HepG2 (cell line): ENCODE data around the gene BIRC5. TPM values are rescaled to one million over a fixed set of nuclear protein-coding genes. Genes with fewer than 3 reads are reported as not detected.
A peak's percentile ranks its signal among the peaks of the same experiment; 100 is the strongest.

ENCODE experiments used
- BRD4 ChIP-seq: sonication (generic); formaldehyde crosslinking; IDR thresholded peaks from 2 replicates; pipeline ENCODE4 v1.4.0; 2020; ENCODE audit warnings: missing genetic modification reagents
- DMAP1 ChIP-seq: IDR thresholded peaks from 2 replicates; pipeline ENCODE4 v1.6.1; 2016
- FUBP1 ChIP-seq: sonication (generic); formaldehyde crosslinking; IDR thresholded peaks from 2 replicates; pipeline ENCODE4 v1.5.1; 2020; ENCODE audit warnings: missing genetic modification reagents, mild to moderate bottlenecking, borderline replicate concordance
- KMT2A ChIP-seq: sonication (generic); formaldehyde crosslinking; IDR thresholded peaks from 2 replicates; pipeline ENCODE4 v1.4.0; 2020; ENCODE audit warnings: missing genetic modification reagents
- NFRKB ChIP-seq: fragments of 450-650 bp; IDR thresholded peaks from 2 replicates; pipeline ENCODE4 v1.6.1; 2017
- SNAPC2 ChIP-seq: sonication (generic); formaldehyde crosslinking; IDR thresholded peaks from 2 replicates; pipeline ENCODE4 v1.8.1; 2022; ENCODE audit warnings: mild to moderate bottlenecking, missing genetic modification reagents
- TBX3 ChIP-seq: fragments of 450-650 bp; IDR thresholded peaks from 2 replicates; pipeline ENCODE4 v1.6.1; 2017; ENCODE audit warnings: antibody characterized with exemption, mild to moderate bottlenecking, inconsistent platforms, borderline replicate concordance
- TFAP4 ChIP-seq: sonication (generic); IDR thresholded peaks from 2 replicates; pipeline ENCODE4 v1.6.1; 2016; ENCODE audit warnings: low read depth, borderline replicate concordance
- TRIM22 ChIP-seq: fragments of 450-650 bp; IDR thresholded peaks from 2 replicates; pipeline ENCODE4 v1.6.1; 2017
- YEATS2 ChIP-seq: sonication (generic); formaldehyde crosslinking; IDR thresholded peaks from 2 replicates; pipeline ENCODE4 v1.4.0; 2020; ENCODE audit warnings: missing genetic modification reagents, borderline replicate concordance
- YY1 ChIP-seq: IDR thresholded peaks from 2 replicates; pipeline ENCODE4 v1.6.1; 2011; ENCODE audit warnings: low read length, low read depth, moderate library complexity, mild to moderate bottlenecking; ENCODE audit not compliant: insufficient read depth, insufficient replicate concordance
- ZFP36L1 ChIP-seq: sonication (generic); formaldehyde crosslinking; IDR thresholded peaks from 2 replicates; pipeline ENCODE4 v1.8.0; 2022; ENCODE audit warnings: mild to moderate bottlenecking, missing genetic modification reagents, moderate library complexity
- ZNF30 ChIP-seq: sonication (generic); formaldehyde crosslinking; IDR thresholded peaks from 2 replicates; pipeline ENCODE4 v1.5.0; 2020; ENCODE audit warnings: mild to moderate bottlenecking, missing genetic modification reagents
- ZNF329 ChIP-seq: sonication (generic); formaldehyde crosslinking; IDR thresholded peaks from 2 replicates; pipeline ENCODE4 v1.9.0; 2021; ENCODE audit warnings: low read depth, mild to moderate bottlenecking, missing genetic modification reagents
- ZNF33A ChIP-seq: sonication (generic); formaldehyde crosslinking; IDR thresholded peaks from 2 replicates; pipeline ENCODE4 v1.5.1; 2020; ENCODE audit warnings: missing genetic modification reagents, mild to moderate bottlenecking, moderate library complexity, borderline replicate concordance
- ZNF660 ChIP-seq: sonication (generic); formaldehyde crosslinking; IDR thresholded peaks from 2 replicates; pipeline ENCODE4 v1.5.1; 2020; ENCODE audit warnings: mild to moderate bottlenecking, low read depth, missing genetic modification reagents, borderline replicate concordance
- ZNF691 ChIP-seq: sonication (generic); formaldehyde crosslinking; IDR thresholded peaks from 2 replicates; pipeline ENCODE4 v1.4.0; 2020; ENCODE audit warnings: missing genetic modification reagents, low read depth, mild to moderate bottlenecking, borderline replicate concordance
- polyA plus RNA-seq, 8 experiments: library from polyadenylated mRNA; depleted of rRNA in 3 of 8; stranded (reverse) in 7 of 8; unstranded in 1 of 8; fragments of >200 nt; fragmentation: Illumina TruSeq in 4 of 8; extraction: Trizol in 4 of 8; gene quantifications; 2 replicates each; pipeline versions ENCODE4 v1.2.1 to v1.2.3, GENCODE V29; 2011 to 2016; ENCODE audit warnings: low read depth in 4 of 8, missing spikeins in 1 of 8, mixed read lengths in 1 of 8; ENCODE audit not compliant: insufficient read depth in 1 of 8
- total RNA-seq, 5 experiments: library from RNA; depleted of rRNA; stranded (reverse); fragments of >200 nt; fragmentation: Illumina TruSeq; extraction: Trizol; gene quantifications; 2 replicates each; pipeline ENCODE4 v1.2.3, GENCODE V29; 2016; ENCODE audit warnings: low read depth in 1 of 5
- TF ChIP-seq, protein P1 (sequence below): IDR thresholded peaks from 2 replicates; pipeline ENCODE4 v1.6.1; 2016; ENCODE audit warnings: low read depth, missing genetic modification reagents, missing compliant biosample characterization

The BIRC5 gene
- total and polyA plus RNA-seq, 2 of the 13 experiments (the other 11 are each of a cell fraction or from before 2014, with no cell fraction given) = 30.3 to 135 TPM

DNA sequence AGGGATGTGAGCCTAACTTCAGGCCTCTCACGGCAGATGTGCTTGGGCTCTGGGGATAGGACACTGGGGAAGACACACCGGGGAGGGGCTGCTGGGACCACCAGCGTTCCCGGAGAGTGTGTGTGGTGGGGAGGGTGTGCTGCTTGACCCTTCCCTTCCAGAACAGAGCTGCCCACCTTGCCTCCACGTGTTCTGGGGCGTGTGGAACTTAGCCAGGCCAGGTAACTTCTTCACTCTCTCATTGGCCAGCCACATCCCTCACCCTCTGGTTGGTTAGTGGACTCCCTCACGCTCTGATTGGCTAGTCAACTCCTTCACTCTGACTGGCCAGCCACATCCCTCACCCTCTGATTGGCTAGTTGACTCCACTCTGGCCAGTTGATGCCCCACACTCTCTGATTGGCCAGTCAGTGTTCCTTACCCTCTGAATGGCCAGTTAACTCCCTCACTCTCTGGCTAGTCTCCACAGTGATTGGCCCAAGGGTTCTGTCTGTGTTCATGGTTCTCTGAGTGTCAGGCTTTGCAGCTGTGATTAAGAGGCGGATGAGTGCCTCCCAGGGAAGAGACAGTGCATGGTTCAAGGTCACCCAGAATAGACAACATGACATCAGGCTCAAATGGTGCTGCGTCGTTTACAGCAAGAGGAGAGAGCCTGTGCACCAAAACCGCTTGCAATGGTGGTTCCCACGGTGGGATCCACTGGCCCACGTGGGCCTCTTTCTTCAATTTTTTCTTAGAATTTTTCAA is 27.4 kb downstream of the BIRC5 start (continued):
- TF ChIP-seq, protein P1, sequence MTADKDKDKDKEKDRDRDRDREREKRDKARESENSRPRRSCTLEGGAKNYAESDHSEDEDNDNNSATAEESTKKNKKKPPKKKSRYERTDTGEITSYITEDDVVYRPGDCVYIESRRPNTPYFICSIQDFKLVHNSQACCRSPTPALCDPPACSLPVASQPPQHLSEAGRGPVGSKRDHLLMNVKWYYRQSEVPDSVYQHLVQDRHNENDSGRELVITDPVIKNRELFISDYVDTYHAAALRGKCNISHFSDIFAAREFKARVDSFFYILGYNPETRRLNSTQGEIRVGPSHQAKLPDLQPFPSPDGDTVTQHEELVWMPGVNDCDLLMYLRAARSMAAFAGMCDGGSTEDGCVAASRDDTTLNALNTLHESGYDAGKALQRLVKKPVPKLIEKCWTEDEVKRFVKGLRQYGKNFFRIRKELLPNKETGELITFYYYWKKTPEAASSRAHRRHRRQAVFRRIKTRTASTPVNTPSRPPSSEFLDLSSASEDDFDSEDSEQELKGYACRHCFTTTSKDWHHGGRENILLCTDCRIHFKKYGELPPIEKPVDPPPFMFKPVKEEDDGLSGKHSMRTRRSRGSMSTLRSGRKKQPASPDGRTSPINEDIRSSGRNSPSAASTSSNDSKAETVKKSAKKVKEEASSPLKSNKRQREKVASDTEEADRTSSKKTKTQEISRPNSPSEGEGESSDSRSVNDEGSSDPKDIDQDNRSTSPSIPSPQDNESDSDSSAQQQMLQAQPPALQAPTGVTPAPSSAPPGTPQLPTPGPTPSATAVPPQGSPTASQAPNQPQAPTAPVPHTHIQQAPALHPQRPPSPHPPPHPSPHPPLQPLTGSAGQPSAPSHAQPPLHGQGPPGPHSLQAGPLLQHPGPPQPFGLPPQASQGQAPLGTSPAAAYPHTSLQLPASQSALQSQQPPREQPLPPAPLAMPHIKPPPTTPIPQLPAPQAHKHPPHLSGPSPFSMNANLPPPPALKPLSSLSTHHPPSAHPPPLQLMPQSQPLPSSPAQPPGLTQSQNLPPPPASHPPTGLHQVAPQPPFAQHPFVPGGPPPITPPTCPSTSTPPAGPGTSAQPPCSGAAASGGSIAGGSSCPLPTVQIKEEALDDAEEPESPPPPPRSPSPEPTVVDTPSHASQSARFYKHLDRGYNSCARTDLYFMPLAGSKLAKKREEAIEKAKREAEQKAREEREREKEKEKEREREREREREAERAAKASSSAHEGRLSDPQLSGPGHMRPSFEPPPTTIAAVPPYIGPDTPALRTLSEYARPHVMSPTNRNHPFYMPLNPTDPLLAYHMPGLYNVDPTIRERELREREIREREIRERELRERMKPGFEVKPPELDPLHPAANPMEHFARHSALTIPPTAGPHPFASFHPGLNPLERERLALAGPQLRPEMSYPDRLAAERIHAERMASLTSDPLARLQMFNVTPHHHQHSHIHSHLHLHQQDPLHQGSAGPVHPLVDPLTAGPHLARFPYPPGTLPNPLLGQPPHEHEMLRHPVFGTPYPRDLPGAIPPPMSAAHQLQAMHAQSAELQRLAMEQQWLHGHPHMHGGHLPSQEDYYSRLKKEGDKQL (CRISPR knock-in tag) = no peak
- TF ChIP-seq TRIM22 (no peak), DMAP1 (CRISPR knock-in tag) (0 out of 2 replicates have a peak, but pooled peaks have one; percentile 17), TFAP4 (peak; percentile 77; the same call in 1 of the 2 replicates), SNAPC2 (CRISPR knock-in tag) (no peak), ZNF691 (0 out of 2 replicates have a peak, but pooled peaks have one; percentile 47), ZFP36L1 (CRISPR knock-in tag) (peak; percentile 64; the same call in 1 of the 2 replicates), TBX3 (peak; percentile 79), ZNF660 (CRISPR knock-in tag) (no peak), YY1 (no peak), KMT2A (peak; percentile 25; the same call in 1 of the 2 replicates), YEATS2 (CRISPR knock-in tag) (peak; percentile 48; the same call in 1 of the 2 replicates), ZNF33A (no peak), NFRKB (no peak), BRD4 (CRISPR knock-in tag) (no peak), ZNF30 (CRISPR knock-in tag) (no peak), FUBP1 (CRISPR knock-in tag) (no peak), ZNF329 (CRISPR knock-in tag) (0 out of 2 replicates have a peak, but pooled peaks have one; percentile 29)
